OCI-LY7 (cell line): Measurements from ENCODE around the gene IFT57.

Experiments
- CTCF ChIP-seq: fragments of 200-600 bp; sonication (generic); conservative IDR thresholded peaks from 2 replicates; pipeline ENCODE4 v1.5.1; 2014; ENCODE audit warnings: mild to moderate bottlenecking, antibody characterized with exemption, low read length, moderate library complexity, mixed read lengths
- EZH2phosphoT487 ChIP-seq: fragments of 200-600 bp; sonication (generic); IDR thresholded peaks from 2 replicates; pipeline ENCODE4 v1.6.1; 2018; ENCODE audit warnings: low read depth, borderline replicate concordance, mild to moderate bottlenecking, mixed run types, antibody characterized with exemption, low read length, moderate library complexity, mixed read lengths

GRCh38 chr3:108124337-108125152 is 97.7 kb downstream of the IFT57 start:
- 0 out of 2 replicates have a peak, but pooled peaks have one; percentile 1 for TF ChIP-seq CTCF
- no peak for TF ChIP-seq EZH2phosphoT487
